Measurements from ENCODE around the gene VGLL1.

Gene VGLL1

DNA sequence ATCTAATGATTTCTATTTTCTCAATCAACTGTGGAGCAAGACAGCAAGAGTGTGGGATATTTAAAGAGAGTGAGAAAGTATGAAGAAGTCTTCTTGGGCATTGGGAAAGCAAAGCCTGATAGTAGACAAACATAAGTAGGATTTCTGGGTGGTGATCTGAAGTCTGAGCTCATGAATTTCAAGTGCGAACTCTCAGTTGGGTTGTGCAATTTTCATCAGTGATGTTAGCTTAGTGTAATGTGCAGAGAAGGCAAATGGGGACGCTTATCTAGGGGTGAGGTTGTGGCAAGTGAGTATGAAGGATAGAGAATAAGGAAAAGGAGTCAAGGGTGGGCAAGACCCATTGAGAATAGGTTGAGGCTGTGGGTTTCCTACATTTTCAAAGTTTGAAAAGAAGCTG lies 23.7 kb downstream of the VGLL1 start:
- no peak for DNase-seq

DNA sequence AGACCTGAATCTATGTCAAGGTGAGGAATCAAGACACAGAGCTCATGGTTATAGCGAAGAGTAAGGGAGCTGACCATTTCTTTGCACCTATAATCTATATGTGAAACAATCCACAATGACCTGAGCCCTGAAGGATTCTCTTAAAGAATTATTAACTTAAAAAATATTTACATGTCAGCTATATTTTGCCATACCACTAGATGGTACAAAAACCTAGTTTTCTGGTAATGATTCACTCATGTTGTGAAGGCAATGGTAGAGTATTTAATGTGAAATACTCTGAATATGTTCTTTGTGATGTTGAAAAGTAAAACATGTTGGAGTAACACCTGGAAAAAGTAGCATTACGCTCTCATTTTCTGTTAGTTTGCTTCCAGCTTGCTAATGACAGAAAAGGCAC lies 40.0 kb downstream of the VGLL1 start:
- DNase-seq: no peak

GRCh38 chrX:136574548-136574947 lies 42.5 kb downstream of the VGLL1 start:
- DNase-seq: no peak

GRCh38 chrX:136577552-136577951 lies 45.5 kb downstream of the VGLL1 start:
- peak; percentile 88 for DNase-seq

GRCh38 chrX:136580316-136580715 lies 48.3 kb downstream of the VGLL1 start:
- DNase-seq: no peak

GRCh38 chrX:136582624-136583023 lies 50.6 kb downstream of the VGLL1 start:
- DNase-seq: no peak

- peak; percentile 70 for DNase-seq
Observed at GRCh38 chrX:136584545-136584944, 52.5 kb downstream of the VGLL1 start.

DNA sequence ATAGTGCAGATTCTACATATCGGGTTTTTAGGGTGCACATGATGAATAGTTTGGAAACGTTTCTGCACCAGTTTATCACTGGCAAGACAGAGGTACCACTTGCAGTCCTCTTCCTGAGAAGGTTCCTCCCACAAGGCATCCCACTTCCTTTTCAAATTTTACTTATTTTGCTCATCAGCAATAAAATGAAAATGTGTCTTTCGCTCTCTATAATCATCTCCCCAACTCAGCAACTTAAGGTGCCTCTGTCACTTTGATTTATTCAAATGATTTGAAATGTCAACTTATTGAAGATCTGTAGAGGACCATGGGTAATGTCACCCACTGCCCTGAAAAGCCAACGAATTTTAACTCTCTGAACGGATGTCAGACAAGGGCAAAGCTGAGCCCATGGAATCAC lies 53.2 kb downstream of the VGLL1 start:
- peak; percentile 70 for DNase-seq

- no peak for DNase-seq
Observed at GRCh38 chrX:136585960-136586359, 53.9 kb downstream of the VGLL1 start.

GRCh38 chrX:136586386-136586785 lies 54.4 kb downstream of the VGLL1 start:
- DNase-seq: peak; percentile 61

- DNase-seq: no peak
Observed at GRCh38 chrX:136587532-136587931, 55.5 kb downstream of the VGLL1 start.

GRCh38 chrX:136588036-136588435 lies 56.0 kb downstream of the VGLL1 start:
- peak; percentile 66 for DNase-seq

DNA sequence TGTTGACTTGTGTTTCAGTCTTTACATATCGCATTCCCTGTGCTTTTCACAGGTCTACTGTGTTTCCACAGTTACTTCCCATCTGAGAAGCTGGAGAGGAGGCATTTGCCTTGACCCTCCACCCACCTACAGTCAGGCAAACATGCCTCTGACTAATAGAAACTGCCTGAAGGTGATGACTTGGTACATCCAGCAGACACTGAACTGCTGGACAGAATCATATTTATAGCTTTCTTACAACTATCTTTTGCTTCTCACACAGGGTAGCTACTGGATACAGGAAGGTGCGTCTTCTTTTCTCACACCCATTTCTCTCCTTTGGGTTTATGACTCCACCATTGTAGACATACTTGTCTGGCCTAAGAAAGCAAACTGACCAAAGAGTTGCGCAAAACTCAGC lies 58.0 kb downstream of the VGLL1 start:
- DNase-seq: no peak

DNA sequence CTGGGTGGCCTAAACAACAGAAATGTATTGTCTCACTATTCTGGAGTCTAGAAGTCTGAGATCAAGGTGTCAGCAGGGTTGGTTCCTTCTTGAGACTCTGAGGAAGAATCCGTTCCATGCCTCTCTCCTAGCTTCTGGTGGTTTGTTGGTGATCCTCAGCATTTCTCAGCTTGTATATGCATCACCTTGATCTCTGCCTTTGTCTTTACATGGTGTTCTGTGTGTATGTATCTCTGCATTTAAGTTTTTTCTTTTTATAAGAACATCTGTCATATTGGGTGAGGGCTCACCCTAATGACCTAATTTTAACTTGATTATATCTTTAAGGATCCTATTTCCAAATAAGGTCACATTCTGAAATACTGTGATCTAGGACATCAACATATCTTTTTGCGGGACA lies 65.3 kb downstream of the VGLL1 start:
- DNase-seq: no peak

DNA sequence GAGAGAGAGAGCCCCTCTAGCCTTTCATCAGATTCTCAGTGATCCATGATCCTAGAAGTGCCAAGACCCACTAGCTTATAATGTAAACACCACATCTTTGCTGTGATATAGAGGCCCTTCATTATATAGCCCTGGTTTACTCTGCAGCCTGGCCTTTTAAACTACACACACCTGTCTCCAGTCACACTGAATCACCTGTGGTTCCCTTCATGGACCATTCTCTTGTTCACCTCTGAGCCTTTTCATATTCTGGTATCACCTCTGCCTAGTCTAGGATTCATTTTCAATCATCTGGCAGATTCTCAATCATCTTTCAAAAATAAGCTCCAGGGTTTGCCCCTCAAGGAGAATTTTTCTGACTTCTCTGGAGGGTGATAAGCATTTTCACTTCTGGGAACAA lies 65.9 kb downstream of the VGLL1 start:
- no peak for DNase-seq

- DNase-seq: peak; percentile 71
Observed at GRCh38 chrX:136598631-136599030, 66.6 kb downstream of the VGLL1 start.

DNA sequence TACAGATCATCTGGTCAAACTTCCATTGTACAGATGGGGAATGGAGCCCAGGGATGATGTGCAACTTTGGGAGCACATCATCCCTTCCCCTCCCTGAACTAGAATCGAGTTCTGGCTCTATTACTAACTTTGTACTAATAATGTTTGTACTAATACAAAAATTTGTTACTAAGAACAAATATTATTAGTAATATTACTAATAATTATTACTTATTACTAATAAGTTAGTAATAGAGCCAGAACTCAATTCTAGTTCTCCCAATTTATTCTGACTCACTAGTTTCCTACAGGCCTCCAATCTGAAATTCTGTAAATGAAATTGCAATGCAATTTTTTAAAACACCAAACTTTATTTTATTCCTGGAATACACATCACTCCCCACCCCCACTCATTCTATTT lies 68.0 kb downstream of the VGLL1 start:
- no peak for DNase-seq

Data from activated CD4-positive, alpha-beta T cell treated with anti-CD3 and anti-CD28 coated beads, Interleukin-2, amount 50 U/mL, for 16 hours (primary cell).